RWPE2 (cell line): ENCODE data around the gene LIME1.
A peak's percentile ranks its signal among the peaks of the same experiment; 100 is the strongest.

Experiments used
- ATAC-seq: fragments of 200-7000 bp; cut with Tn5 transposase; 3 replicates; pipeline ENCODE4 v1.9.1; 2021; ENCODE audit warnings: low read depth
- DNase-seq: peaks from one replicate; pipeline ENCODE4 v3.0.0-alpha.2; 2020; ENCODE audit warnings: low spot score
- H3K27ac ChIP-seq: fragments of 450-650 bp; 2 replicates; pipeline ENCODE4 v1.5.1; 2017; ENCODE audit warnings: mild to moderate bottlenecking; ENCODE audit not compliant: poor library complexity, severe bottlenecking
- H3K27me3 ChIP-seq: fragments of 250-450 bp; sonication (Bioruptor Pico); 2 replicates; pipeline ENCODE4 v1.5.1; 2021; ENCODE audit warnings: mild to moderate bottlenecking, moderate library complexity; ENCODE audit not compliant: insufficient read depth, poor library complexity, severe bottlenecking
- H3K36me3 ChIP-seq: fragments of 250-450 bp; sonication (Bioruptor Pico); 2 replicates; pipeline ENCODE4 v1.5.1; 2020; ENCODE audit warnings: low read depth, mild to moderate bottlenecking, moderate library complexity
- H3K4me1 ChIP-seq: fragments of 250-450 bp; sonication (Bioruptor Pico); 2 replicates; pipeline ENCODE4 v1.5.1; 2021; ENCODE audit warnings: mild to moderate bottlenecking, moderate library complexity; ENCODE audit not compliant: insufficient read depth, poor library complexity, severe bottlenecking
- H3K4me3 ChIP-seq: fragments of 250-450 bp; sonication (Bioruptor Pico); 2 replicates; pipeline ENCODE4 v1.5.1; 2021; ENCODE audit warnings: mild to moderate bottlenecking, moderate library complexity; ENCODE audit not compliant: severe bottlenecking
- H3K9me3 ChIP-seq: fragments of 250-450 bp; sonication (Bioruptor Pico); 2 replicates; pipeline ENCODE4 v1.5.1; 2021; ENCODE audit warnings: mild to moderate bottlenecking, moderate library complexity; ENCODE audit not compliant: severe bottlenecking
- CTCF ChIP-seq: fragments of 450-650 bp; IDR thresholded peaks from one replicate; pipeline ENCODE4 v1.5.1; 2017; ENCODE audit warnings: mild to moderate bottlenecking, moderate library complexity; ENCODE audit not compliant: poor library complexity, severe bottlenecking

Gene LIME1

GRCh38 chr20:63758152-63758551, 21.7 kb downstream of the LIME1 start:
- ATAC-seq (no peak), DNase-seq (peak; percentile 57)
- H3K9me3 ChIP-seq: no peaks in the 10 kb centered on the region
- no peaks in the 10 kb centered on the region for H3K36me3 ChIP-seq
- no peak for TF ChIP-seq CTCF
- H3K27ac ChIP-seq: no peak overlapping the region
- peaks cover 5% of the 10 kb centered on the region for H3K27me3 ChIP-seq
- no peaks in the 10 kb centered on the region for H3K4me1 ChIP-seq
- no peak overlapping the region for H3K4me3 ChIP-seq

DNA sequence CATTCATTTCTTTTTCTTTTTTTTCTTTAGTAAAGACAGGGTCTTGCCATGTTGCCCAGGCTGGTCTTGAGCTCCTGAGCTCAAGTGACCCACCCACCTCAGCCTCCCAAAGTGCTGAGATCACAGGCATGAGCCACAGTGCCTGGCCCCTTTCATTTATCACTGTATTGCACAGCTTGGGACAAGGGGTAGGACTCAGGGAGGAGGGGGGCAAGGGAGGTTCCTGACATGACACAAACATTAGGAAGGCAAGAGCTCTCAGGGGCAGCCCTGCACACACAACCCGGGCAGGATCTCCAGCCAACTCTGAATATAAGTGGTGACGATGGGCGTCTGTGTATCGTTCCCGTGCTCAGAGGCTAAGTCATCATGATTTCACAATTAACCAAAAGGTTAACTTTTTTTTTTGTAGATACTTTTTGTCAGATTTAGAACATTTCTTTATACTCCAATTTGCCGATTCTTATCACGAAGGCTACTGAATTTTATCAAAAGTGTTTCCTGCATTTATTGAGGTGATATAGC, 23.0 kb downstream of the LIME1 start:
- peaks cover 5% of the 10 kb centered on the region for H3K27me3 ChIP-seq
- no peaks in the 10 kb centered on the region for H3K36me3 ChIP-seq
- TF ChIP-seq CTCF: no peak
- H3K9me3 ChIP-seq: no peaks in the 10 kb centered on the region
- ATAC-seq (no peak), DNase-seq (peak; percentile 62)
- no peaks in the 10 kb centered on the region for H3K4me1 ChIP-seq
- H3K4me3 ChIP-seq: no peak overlapping the region
- H3K27ac ChIP-seq: no peak overlapping the region

DNA sequence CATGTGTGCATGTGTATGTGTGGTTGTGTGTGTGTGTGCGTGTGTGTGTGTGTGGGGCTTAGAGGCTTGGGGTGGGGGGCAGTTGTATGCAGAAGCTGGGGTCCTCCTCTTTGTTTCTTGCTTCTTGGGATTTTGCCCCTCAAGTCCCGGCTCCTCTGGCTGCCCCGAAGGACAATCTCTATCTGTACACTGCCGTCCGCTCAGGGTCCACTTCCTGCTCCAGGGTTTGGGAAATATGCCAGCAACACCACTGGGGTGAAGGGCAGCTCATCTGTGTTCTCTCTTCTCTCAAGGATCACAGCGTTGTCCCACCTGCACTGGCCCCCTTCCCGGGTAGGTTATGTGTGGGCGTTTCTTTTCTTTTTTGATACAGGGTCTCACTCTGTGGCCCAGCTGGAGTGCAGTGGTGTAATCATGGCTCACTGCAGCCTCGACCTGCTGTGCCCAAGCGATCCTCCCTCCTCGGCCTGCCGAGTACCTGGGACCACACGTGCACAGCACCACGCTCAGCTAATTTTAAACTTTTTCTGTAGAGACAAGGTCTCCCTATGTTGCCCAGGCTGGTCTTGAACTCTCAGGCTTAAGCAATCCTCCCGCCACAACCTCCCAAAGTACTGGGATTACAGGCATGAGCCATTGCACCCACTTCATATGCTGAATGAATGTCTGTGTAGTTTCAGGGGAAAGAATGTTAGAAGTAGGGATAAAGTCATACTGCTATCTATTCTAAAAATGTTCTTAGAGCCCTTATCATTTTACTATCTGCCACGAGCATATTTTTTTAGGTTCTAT, 28.8 kb downstream of the LIME1 start:
- Histone ChIP-seq H3K4me1 (no peaks in the 10 kb centered on the region), H3K27ac (no peak overlapping the region), H3K9me3 (no peaks in the 10 kb centered on the region), H3K4me3 (no peak overlapping the region), H3K36me3 (no peaks in the 10 kb centered on the region), H3K27me3 (no peaks in the 10 kb centered on the region)
- TF ChIP-seq CTCF: no peak
- DNase-seq (no peak), ATAC-seq (no peak)

GRCh38 chr20:63765902-63766301, 29.4 kb downstream of the LIME1 start:
- Histone ChIP-seq H3K27ac (no peak overlapping the region), H3K4me1 (no peaks in the 10 kb centered on the region), H3K9me3 (no peaks in the 10 kb centered on the region), H3K27me3 (no peaks in the 10 kb centered on the region), H3K4me3 (no peak overlapping the region), H3K36me3 (no peaks in the 10 kb centered on the region)
- no peak for TF ChIP-seq CTCF
- ATAC-seq: no peak
- DNase-seq: no peak
